HepG2 (cell line): ENCODE measurements around the gene PTMA. TPM values are rescaled to one million over a fixed set of nuclear protein-coding genes. Genes with fewer than 3 reads are reported as not detected.

Experiments
- ATF3 ChIP-seq: sonication (generic); formaldehyde crosslinking; IDR thresholded peaks from 2 replicates; pipeline ENCODE4 v1.4.0; 2020; ENCODE audit warnings: missing genetic modification reagents
- DPF2 ChIP-seq: sonication (generic); formaldehyde crosslinking; IDR thresholded peaks from 2 replicates; pipeline ENCODE4 v1.4.0; 2020; ENCODE audit warnings: mild to moderate bottlenecking, low read depth, missing genetic modification reagents, borderline replicate concordance
- ETS1 ChIP-seq: sonication (generic); formaldehyde crosslinking; IDR thresholded peaks from 2 replicates; pipeline ENCODE4 v1.4.0; 2020; ENCODE audit warnings: missing genetic modification reagents
- FOSL2 ChIP-seq: sonication (generic); formaldehyde crosslinking; IDR thresholded peaks from 2 replicates; pipeline ENCODE4 v1.4.0; 2020; ENCODE audit warnings: missing genetic modification reagents
- FOXJ3 ChIP-seq: sonication (generic); formaldehyde crosslinking; IDR thresholded peaks from 2 replicates; pipeline ENCODE4 v1.4.0; 2020; ENCODE audit warnings: missing genetic modification reagents, mild to moderate bottlenecking, borderline replicate concordance
- HINFP ChIP-seq: sonication (generic); formaldehyde crosslinking; IDR thresholded peaks from 2 replicates; pipeline ENCODE4 v1.4.0; 2020; ENCODE audit warnings: low read depth, mild to moderate bottlenecking, missing genetic modification reagents
- IRF9 ChIP-seq: sonication (generic); formaldehyde crosslinking; IDR thresholded peaks from 2 replicates; pipeline ENCODE4 v1.8.0; 2022; ENCODE audit warnings: missing genetic modification reagents, mild to moderate bottlenecking, borderline replicate concordance
- MAX ChIP-seq: IDR thresholded peaks from 2 replicates; pipeline ENCODE4 v1.6.1; 2012; ENCODE audit warnings: inconsistent platforms
- MAZ ChIP-seq, 2 experiments: sonication (generic) in 1 of 2; formaldehyde crosslinking in 1 of 2; IDR thresholded peaks; 2 replicates each; pipeline versions ENCODE4 v1.5.0 to v1.6.1; 2012 to 2020; ENCODE audit warnings: low read depth in 2 of 2, mild to moderate bottlenecking in 2 of 2, borderline replicate concordance in 1 of 2, improper control_type of control experiment in 1 of 2, low read length in 1 of 2, missing genetic modification reagents in 1 of 2, moderate library complexity in 1 of 2
- NFE2L2 ChIP-seq: fragments of 150-350 bp; IDR thresholded peaks from 2 replicates; pipeline ENCODE4 v1.6.1; 2014; ENCODE audit warnings: low read length
- REST ChIP-seq, 2 experiments: IDR thresholded peaks; 2 replicates each; pipeline ENCODE4 v1.6.1; 2011 to 2012; ENCODE audit warnings: low read length in 2 of 2, borderline replicate concordance in 1 of 2, low read depth in 1 of 2, mild to moderate bottlenecking in 1 of 2, moderate library complexity in 1 of 2
- REXO4 ChIP-seq: sonication (generic); formaldehyde crosslinking; IDR thresholded peaks from 2 replicates; pipeline ENCODE4 v1.8.0; 2022; ENCODE audit warnings: missing genetic modification reagents, mild to moderate bottlenecking, borderline replicate concordance
- SNAPC5 ChIP-seq: sonication (generic); formaldehyde crosslinking; IDR thresholded peaks from 2 replicates; pipeline ENCODE4 v1.8.1; 2023; ENCODE audit warnings: mild to moderate bottlenecking, missing genetic modification reagents, borderline replicate concordance
- SRF ChIP-seq: IDR thresholded peaks from 2 replicates; pipeline ENCODE4 v1.6.1; 2011; ENCODE audit warnings: mild to moderate bottlenecking, low read depth, low read length, moderate library complexity
- ZNF230 ChIP-seq: sonication (generic); formaldehyde crosslinking; IDR thresholded peaks from 2 replicates; pipeline ENCODE4 v1.4.0; 2020; ENCODE audit warnings: mild to moderate bottlenecking, missing genetic modification reagents
- ZNF333 ChIP-seq: sonication (generic); formaldehyde crosslinking; IDR thresholded peaks from 2 replicates; pipeline ENCODE4 v1.4.0; 2020; ENCODE audit warnings: mild to moderate bottlenecking, missing genetic modification reagents, borderline replicate concordance
- ZNF766 ChIP-seq: sonication (generic); formaldehyde crosslinking; IDR thresholded peaks from 2 replicates; pipeline ENCODE4 v1.5.0; 2020; ENCODE audit warnings: missing genetic modification reagents, borderline replicate concordance
- ZNF883 ChIP-seq: sonication (generic); formaldehyde crosslinking; IDR thresholded peaks from 2 replicates; pipeline ENCODE4 v1.5.1; 2020; ENCODE audit warnings: mild to moderate bottlenecking, missing genetic modification reagents; ENCODE audit errors: not compliant biosample characterization
- polyA plus RNA-seq, 8 experiments: library from polyadenylated mRNA; depleted of rRNA in 3 of 8; stranded (reverse) in 7 of 8; unstranded in 1 of 8; fragments of >200 nt; fragmentation: Illumina TruSeq in 4 of 8; extraction: Trizol in 4 of 8; gene quantifications; 2 replicates each; pipeline versions ENCODE4 v1.2.1 to v1.2.3, GENCODE V29; 2011 to 2016; ENCODE audit warnings: low read depth in 4 of 8, missing spikeins in 1 of 8, mixed read lengths in 1 of 8; ENCODE audit not compliant: insufficient read depth in 1 of 8
- total RNA-seq, 5 experiments: library from RNA; depleted of rRNA; stranded (reverse); fragments of >200 nt; fragmentation: Illumina TruSeq; extraction: Trizol; gene quantifications; 2 replicates each; pipeline ENCODE4 v1.2.3, GENCODE V29; 2016; ENCODE audit warnings: low read depth in 1 of 5

The PTMA gene
- total and polyA plus RNA-seq, 2 of the 13 experiments (the other 11 are each of a cell fraction or from before 2014, with no cell fraction given) = 190 to 1,086 TPM

- no peak for TF ChIP-seq REST (IDR thresholded peaks at IDR 0.05; ENCODE audit: borderline replicate concordance in 1 of 2, low read depth in 1 of 2, low read length in 2 of 2)
- TF ChIP-seq ETS1 (CRISPR knock-in tag) = no peak
- TF ChIP-seq FOXJ3 (CRISPR knock-in tag) = no peak
- TF ChIP-seq ZNF766 (CRISPR knock-in tag) = no peak
- TF ChIP-seq SRF = peak; percentile 73; the same call in 1 of the 2 replicates
- TF ChIP-seq MAZ (IDR thresholded peaks at IDR 0.05; ENCODE audit: borderline replicate concordance, low read depth, low read length) = peak; percentile 65
- TF ChIP-seq MAZ (CRISPR knock-in tag; IDR thresholded peaks at IDR 0.05; ENCODE audit: low read depth) = no peak; the same call in 1 of the 2 replicates
- TF ChIP-seq ZNF333 (CRISPR knock-in tag) = peak; percentile 65; the same call in 1 of the 2 replicates
- no peak for TF ChIP-seq REXO4
- TF ChIP-seq HINFP (CRISPR knock-in tag) = no peak
- peak; percentile 86 for TF ChIP-seq FOSL2 (CRISPR knock-in tag)
- no peak for TF ChIP-seq NFE2L2
- peak; percentile 25; the same call in 1 of the 2 replicates for TF ChIP-seq ATF3 (CRISPR knock-in tag)
- no peak for TF ChIP-seq SNAPC5 (CRISPR knock-in tag)
- TF ChIP-seq MAX = peak; percentile 23; the same call in 1 of the 2 replicates
- 0 out of 2 replicates have a peak, but pooled peaks have one; percentile 54 for TF ChIP-seq IRF9 (CRISPR knock-in tag)
- TF ChIP-seq ZNF230 (CRISPR knock-in tag) = no peak
- TF ChIP-seq DPF2 (CRISPR knock-in tag) = no peak
- TF ChIP-seq ZNF883 = peak; percentile 9
These were observed 41.9 kb upstream of the PTMA start (continued) for GRCh38 chr2:231666171-231667095.
